Camera-type eye (tissue), 1 donor: ENCODE results near the gene SNX32. TPM values are rescaled to one million over a fixed set of nuclear protein-coding genes. Genes with fewer than 3 reads are reported as not detected.

Experiments used
- total RNA-seq: library from RNA; depleted of rRNA; stranded (reverse); fragments of >200 nt; gene quantifications from one replicate; pipeline ENCODE4 v1.2.3, GENCODE V29; 2014

The SNX32 gene
- 3.1 TPM for total RNA-seq

GRCh38 chr11:65833297-65834030, at the start of gene SNX32:
SNX32 (plus strand) TSS chr11:65833963; CDS start chr11:65834066, 103 bp downstream.

GRCh38 chr11:65786786-65787636, 46.8 kb upstream of the SNX32 start, which contains the start of gene OVOL1:
OVOL1 (plus strand) TSS chr11:65787063; CDS start chr11:65787374, 311 bp downstream.

GRCh38 chr11:65857853-65858680, 24.3 kb downstream of the SNX32 start, which contains the start of gene CFL1:
CFL1 (minus strand) TSS chr11:65858180; CDS start chr11:65858099, 81 bp downstream.

GRCh38 chr11:65860278-65861164, 26.8 kb downstream of the SNX32 start, which contains the start of gene MUS81:
MUS81 (plus strand) TSS chr11:65860433; CDS start chr11:65860754, 321 bp downstream.

GRCh38 chr11:65872586-65873317, 39.0 kb downstream of the SNX32 start, which contains the start of gene EFEMP2:
EFEMP2 (minus strand) TSS chr11:65872800; CDS start chr11:65872354, 446 bp downstream.

GRCh38 chr11:65879617-65880016, 45.9 kb downstream of the SNX32 start, which contains the start of gene CTSW:
CTSW (plus strand) TSS chr11:65879837; CDS start chr11:65879855, 18 bp downstream.

GRCh38 chr11:65888163-65888814, 54.5 kb downstream of the SNX32 start, which contains the start of gene FIBP:
FIBP (minus strand) TSS chr11:65888471; CDS start chr11:65888418, 53 bp downstream.

GRCh38 chr11:65890324-65891218, 56.8 kb downstream of the SNX32 start, which contains the start of gene CCDC85B:
CCDC85B (plus strand) TSS chr11:65890673; CDS start chr11:65890784, 111 bp downstream.

GRCh38 chr11:65900125-65900898, 66.5 kb downstream of the SNX32 start, which contains the start of gene FOSL1:
FOSL1 (minus strand) TSS chr11:65900388; CDS start chr11:65900339, 49 bp downstream.

Other genes with a start within 250 kb of the SNX32 start
- 0.99 TPM for gene KCNK7, start 238.2 kb upstream of the SNX32 start, total RNA-seq
- gene MAP3K11, start 219.7 kb upstream of the SNX32 start, total RNA-seq = 29.9 TPM
- 19.2 TPM for gene PCNX3, start 218.2 kb upstream of the SNX32 start, total RNA-seq
- 16.2 TPM for gene SIPA1, start 195.9 kb upstream of the SNX32 start, total RNA-seq
- gene RELA, start 171.0 kb upstream of the SNX32 start, total RNA-seq = 24.5 TPM
- 58.7 TPM for gene KAT5, start 121.7 kb upstream of the SNX32 start, total RNA-seq
- gene RNASEH2C, start 113.2 kb upstream of the SNX32 start, total RNA-seq = 38.4 TPM
- 8.6 TPM for gene AP5B1, start 53.0 kb upstream of the SNX32 start, total RNA-seq
- gene OVOL1, start 46.9 kb upstream of the SNX32 start, total RNA-seq = 0.49 TPM
- gene CFL1, start 24.2 kb downstream of the SNX32 start, total RNA-seq = 451 TPM
- gene MUS81, start 26.5 kb downstream of the SNX32 start, total RNA-seq = 42.3 TPM
- 65.5 TPM for gene EFEMP2, start 38.8 kb downstream of the SNX32 start, total RNA-seq
- gene CTSW, start 45.9 kb downstream of the SNX32 start, total RNA-seq = 0.77 TPM
- gene FIBP, start 54.5 kb downstream of the SNX32 start, total RNA-seq = 67.0 TPM
- gene CCDC85B, start 56.7 kb downstream of the SNX32 start, total RNA-seq = 21.2 TPM
- gene FOSL1, start 66.4 kb downstream of the SNX32 start, total RNA-seq = not detected
- gene C11orf68, start 85.1 kb downstream of the SNX32 start, total RNA-seq = 19.1 TPM
- gene DRAP1, start 85.5 kb downstream of the SNX32 start, total RNA-seq = 54.6 TPM
- gene TSGA10IP, start 111.5 kb downstream of the SNX32 start, total RNA-seq = not detected
- gene SART1, start 127.8 kb downstream of the SNX32 start, total RNA-seq = 55.1 TPM
- 34.6 TPM for gene EIF1AD, start 168.2 kb downstream of the SNX32 start, total RNA-seq
- gene BANF1, start 168.5 kb downstream of the SNX32 start, total RNA-seq = 17.2 TPM
- not detected for gene CST6, start 178.0 kb downstream of the SNX32 start, total RNA-seq
- not detected for gene CATSPER1, start 192.5 kb downstream of the SNX32 start, total RNA-seq
- 8.4 TPM for gene GAL3ST3, start 215.2 kb downstream of the SNX32 start, total RNA-seq
- 125 TPM for gene SF3B2, start 218.4 kb downstream of the SNX32 start, total RNA-seq
- gene PACS1, start 236.3 kb downstream of the SNX32 start, total RNA-seq = 49.3 TPM